ENCODE measurements around the gene CEP95.
"Not testable (repeated sequence)": the region's sequence is repeated elsewhere in the genome, so short reads cannot be mapped to it uniquely, and the experiment has no call there.

The CEP95 gene

DNA sequence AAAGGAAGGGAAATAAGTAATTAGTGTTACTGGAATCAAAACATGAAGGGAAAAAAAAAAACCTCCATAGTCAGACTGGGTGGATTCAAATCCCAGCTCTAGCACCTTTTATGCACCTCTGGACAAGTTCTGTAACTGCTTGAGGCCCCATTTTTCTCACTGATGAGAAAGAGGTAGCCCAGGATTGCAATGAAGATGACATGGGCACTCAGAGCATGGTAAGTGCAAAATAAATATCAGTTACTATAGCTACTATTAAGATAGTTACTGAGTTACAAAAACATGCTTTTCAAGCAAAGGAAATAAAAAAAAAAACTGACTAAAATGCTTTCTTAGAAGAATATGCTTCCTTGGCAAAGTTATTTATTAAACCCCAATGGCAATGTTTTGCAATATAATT is 58.8 kb downstream of the CEP95 start:
- no peak for DNase-seq (ENCODE audit: low read depth in 2 of 2, low spot score in 1 of 2)

GRCh38 chr17:64571746-64572145 is 65.0 kb downstream of the CEP95 start:
- DNase-seq (ENCODE audit: low read depth in 2 of 2, low spot score in 1 of 2), result no peak

- no peak for DNase-seq (ENCODE audit: low read depth in 2 of 2, low spot score in 1 of 2)
Measured at GRCh38 chr17:64572682-64573154, 65.9 kb downstream of the CEP95 start.

- no peak for DNase-seq (ENCODE audit: low read depth in 2 of 2, low spot score in 1 of 2)
Measured at GRCh38 chr17:64573214-64573613, 66.4 kb downstream of the CEP95 start.

DNA sequence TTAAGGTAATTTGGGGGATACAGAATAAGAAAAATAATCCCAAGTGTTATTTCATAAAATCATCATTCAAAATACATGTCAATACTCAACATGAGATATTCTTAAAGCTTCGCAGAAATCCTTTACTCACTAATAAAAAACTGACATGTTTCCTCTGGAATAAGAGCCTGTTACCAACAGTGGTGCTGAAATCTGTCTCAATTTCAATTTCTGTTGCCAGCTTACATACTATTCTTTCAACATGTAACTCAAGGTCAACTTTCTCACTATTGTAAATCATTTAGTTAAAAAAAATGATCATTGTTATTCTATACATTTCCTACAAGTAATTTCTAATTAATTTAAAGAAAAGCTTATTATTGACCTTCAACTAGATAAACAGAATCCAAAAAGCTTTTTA is 67.9 kb downstream of the CEP95 start:
- DNase-seq (ENCODE audit: low read depth in 2 of 2, low spot score in 1 of 2), result no peak

GRCh38 chr17:64575431-64575830 is 68.7 kb downstream of the CEP95 start:
- DNase-seq (ENCODE audit: low read depth in 2 of 2, low spot score in 1 of 2), result no peak

GRCh38 chr17:64577025-64577424 is 70.2 kb downstream of the CEP95 start:
- DNase-seq (ENCODE audit: low read depth in 2 of 2, low spot score in 1 of 2), result not testable (repeated sequence)

DNA sequence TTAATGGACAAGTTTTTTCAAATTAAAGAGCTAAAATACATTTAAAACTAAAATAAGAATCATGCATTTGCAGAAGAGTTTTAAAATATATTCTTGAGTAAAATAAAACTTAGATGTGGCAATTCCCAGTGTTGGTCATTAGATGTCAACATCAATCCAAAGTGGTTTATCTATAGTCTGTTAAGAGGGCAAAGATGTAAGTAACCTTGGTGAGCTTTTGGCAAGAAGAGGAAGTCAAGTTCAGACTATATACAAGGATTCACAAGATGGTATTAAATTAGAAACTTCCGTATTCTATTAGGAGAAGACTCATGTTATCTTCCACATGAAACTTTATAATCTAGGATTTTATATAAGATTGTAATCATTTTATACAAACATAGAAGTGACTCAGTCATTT is 73.1 kb downstream of the CEP95 start:
- no peak for DNase-seq (ENCODE audit: low read depth in 2 of 2, low spot score in 1 of 2)

DNA sequence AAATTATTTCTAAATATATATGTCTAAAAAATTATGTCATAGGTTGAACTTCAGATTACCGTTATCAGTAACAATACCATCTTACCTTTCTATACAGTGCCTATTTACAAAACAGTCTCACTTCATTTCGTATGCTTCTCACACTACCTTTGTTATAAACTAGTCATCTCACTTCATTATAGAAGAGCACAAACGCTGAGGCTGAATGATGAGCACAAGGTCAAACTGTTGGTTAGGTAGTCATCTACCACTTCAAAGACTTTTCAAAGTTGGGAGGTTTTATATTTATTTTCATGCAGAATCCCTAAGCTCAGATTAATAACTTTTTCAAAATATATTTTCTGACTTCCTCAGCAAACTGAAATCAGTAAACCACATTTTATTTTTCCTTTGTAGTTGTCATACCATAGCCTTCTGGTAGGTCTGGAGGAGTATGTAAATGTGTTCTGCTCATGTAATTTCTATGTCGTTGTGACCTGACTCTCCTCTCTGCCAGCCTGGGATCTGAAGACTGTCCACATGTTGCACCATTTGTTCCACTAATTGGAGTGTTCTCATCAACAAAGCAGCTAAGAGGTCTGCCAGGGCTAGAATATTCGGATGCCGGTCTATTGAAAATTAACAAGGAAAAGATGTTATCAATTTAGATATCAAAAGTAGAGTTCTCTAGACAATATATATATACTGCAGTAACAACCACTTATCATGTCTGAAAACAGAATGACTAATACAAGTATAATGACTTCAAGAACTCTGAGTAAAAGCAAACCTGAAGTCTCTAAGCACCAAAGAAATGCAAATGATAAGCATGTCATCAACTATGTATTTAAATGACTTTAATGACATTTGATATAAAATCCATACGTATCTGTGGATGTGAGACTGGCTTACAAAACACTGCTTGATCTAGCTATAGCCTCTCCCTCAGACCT is 73.9 kb downstream of the CEP95 start:
- DNase-seq (ENCODE audit: low read depth in 2 of 2, low spot score in 1 of 2), result no peak

DNA sequence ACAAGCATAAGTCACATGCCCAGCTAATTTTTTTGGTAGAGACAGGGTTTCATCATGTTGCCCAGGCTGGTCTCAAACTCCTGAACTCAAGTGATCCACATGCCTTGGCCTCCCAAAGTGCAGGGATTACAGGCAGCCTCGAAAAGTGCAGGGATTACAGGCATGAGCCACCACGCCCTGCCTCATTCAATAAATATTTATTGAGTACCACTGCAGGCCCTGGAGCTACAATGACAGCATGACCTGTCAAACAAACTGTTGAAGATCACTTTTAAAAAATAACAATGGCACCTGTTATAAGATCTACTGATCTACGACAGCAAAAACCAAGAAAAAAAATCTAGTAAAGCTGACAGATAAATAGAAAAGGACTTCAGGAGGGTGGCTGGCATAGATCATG is 76.3 kb downstream of the CEP95 start:
- no peak for DNase-seq (ENCODE audit: low read depth in 2 of 2, low spot score in 1 of 2)

- no peak for DNase-seq (ENCODE audit: low read depth in 2 of 2, low spot score in 1 of 2)
Measured at GRCh38 chr17:64585146-64585545, 78.4 kb downstream of the CEP95 start.
